GM18505 (cell line): Measurements from ENCODE around the gene ART5.
"Not testable (repeated sequence)": the region's sequence is repeated elsewhere in the genome, so short reads cannot be mapped to it uniquely, and the experiment has no call there.

ENCODE experiments used
- ATAC-seq: cut with Tn5 transposase; IDR thresholded peaks from one replicate; pipeline ENCODE4 v1.9.1; 2021; ENCODE audit not compliant: unreplicated experiment
- POLR2A ChIP-seq: IDR thresholded peaks from 4 replicates; pipeline ENCODE4 v1.6.1; 2011; ENCODE audit warnings: borderline replicate concordance; ENCODE audit not compliant: insufficient read depth, insufficient read length; ENCODE audit errors: extremely low read depth

The ART5 gene

DNA sequence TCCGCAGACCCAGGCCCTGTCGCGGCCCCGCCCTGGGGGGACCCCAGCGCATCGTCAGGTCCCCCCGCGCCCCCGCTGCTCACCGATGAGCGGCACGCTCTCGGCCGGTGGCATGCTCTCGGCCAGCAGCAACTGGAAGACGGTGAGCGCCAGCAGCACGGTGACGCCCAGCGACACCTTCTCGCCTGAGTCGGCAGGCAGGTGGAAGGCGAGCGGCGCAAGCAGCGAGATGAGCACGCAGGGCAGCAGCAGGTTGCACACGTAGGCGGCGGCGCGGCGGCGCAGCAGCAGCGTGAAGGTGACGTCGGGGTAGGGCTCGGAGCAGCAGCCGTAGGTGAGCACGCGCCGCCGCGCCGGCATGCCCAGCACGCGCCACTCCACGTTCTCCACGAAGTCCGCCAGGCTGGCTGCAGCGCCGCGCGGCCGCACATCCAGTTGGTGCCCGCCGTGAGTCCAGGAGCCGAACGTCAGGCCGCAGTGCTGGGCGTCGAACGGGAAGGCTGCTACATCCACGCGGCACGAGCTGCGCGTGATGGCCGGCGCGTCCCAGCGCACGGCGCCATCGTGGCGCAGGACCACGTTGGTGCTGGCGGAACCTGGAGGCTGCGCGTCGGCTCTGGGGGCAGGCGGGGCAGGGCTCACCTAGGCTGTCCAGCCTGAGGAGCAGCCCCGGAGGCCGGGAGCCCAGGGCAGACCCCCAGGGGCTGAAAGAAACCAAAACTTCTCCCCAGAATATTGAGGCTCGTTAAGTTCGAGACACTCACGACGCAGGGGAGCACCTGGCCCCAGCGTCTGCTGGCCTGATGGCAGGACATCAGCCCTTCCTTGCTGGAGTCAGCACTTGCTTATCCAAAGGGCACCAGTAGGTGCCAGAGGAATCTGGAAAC lies 25.6 kb upstream of the ART5 start:
- no peak for TF ChIP-seq POLR2A
- no peak for ATAC-seq

DNA sequence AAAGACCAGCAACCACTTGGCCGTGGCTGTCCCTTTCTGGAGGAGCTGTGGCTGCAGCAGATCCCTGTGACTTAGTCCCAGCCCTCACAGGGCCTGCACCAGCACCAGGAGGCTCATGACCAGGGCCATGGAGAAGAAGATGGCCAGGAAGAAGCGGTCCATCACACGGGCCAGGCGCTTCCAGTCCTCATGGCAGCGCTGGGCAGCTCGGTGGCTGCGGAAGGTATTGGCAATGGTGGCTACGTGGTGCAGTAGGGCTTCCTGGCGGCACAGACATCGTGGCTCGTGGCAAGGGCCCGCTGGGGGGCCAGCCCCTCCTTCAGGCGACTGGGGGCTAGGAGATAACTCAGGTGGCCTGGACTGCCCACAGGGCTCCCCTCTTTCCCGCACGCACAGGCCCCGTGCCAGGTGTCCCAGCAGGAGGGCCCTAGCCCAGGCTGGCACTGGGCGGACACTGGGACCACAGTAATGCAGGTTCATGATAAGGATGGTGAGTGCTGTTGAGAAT lies 24.3 kb upstream of the ART5 start:
- TF ChIP-seq POLR2A, result no peak

GRCh38 chr11:3665336-3666022 lies 23.7 kb upstream of the ART5 start:
- no peak for ATAC-seq
- TF ChIP-seq POLR2A, result no peak

More for the DNA sequence above, 24.3 kb upstream of the ART5 start:
- no peak for ATAC-seq

DNA sequence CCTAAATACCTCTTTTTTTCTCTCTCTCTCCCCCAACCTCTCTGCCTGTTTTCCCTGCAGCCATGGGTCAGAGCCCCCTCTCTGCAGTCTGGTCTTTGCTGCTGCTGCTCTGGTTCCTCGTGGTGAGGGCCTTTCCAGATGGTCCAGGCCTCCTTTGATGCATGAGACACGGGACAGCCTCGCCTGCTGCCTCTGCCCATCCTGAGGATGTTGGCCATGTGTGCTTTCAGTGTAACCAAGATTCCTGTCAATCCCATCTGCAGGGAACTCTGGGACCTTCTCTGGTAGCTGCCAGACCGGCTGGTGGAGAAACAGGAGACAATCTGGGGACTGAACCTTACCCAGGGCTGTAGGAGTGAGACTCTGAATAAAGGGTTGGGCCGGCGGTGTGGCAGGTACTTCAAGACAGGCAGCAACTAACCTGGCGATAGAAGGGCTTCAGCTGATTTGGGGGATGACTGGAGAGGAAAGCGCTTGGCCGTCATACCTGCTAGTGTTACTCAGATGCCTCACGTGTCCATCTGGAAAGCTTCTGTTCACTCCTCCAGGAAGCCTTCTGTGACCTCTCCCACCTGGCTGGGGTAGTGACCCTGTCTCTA lies 22.3 kb upstream of the ART5 start:
- ATAC-seq, result no peak
- no peak for TF ChIP-seq POLR2A

- no peak for TF ChIP-seq POLR2A
- no peak for ATAC-seq
Observed at GRCh38 chr11:3662856-3663255, 21.1 kb upstream of the ART5 start.

DNA sequence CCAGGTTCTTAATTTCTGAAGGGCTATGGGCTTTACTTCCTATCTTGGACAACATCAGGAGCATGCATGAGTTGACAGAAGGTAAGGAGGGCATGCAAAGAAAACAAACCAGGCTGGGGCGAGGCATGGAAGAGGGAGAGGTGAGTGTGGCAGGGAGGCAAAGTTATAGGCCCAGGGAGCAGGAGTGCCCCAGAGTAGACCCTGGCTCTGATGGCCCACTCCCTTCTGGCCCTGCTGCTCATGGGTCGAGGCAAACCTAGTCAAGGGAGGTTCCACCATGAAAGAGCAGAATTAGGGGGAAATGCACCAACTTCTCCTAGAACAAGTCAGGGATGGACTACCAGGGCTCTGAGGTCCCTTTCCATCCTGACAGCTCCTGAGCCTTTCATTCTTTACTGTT lies 19.2 kb upstream of the ART5 start:
- no peak for ATAC-seq
- TF ChIP-seq POLR2A, result no peak

- ATAC-seq, result no peak
- TF ChIP-seq POLR2A, result no peak
Observed at GRCh38 chr11:3659595-3660515, 18.1 kb upstream of the ART5 start.

GRCh38 chr11:3658252-3658651 lies 16.5 kb upstream of the ART5 start:
- TF ChIP-seq POLR2A, result no peak
- ATAC-seq, result no peak

DNA sequence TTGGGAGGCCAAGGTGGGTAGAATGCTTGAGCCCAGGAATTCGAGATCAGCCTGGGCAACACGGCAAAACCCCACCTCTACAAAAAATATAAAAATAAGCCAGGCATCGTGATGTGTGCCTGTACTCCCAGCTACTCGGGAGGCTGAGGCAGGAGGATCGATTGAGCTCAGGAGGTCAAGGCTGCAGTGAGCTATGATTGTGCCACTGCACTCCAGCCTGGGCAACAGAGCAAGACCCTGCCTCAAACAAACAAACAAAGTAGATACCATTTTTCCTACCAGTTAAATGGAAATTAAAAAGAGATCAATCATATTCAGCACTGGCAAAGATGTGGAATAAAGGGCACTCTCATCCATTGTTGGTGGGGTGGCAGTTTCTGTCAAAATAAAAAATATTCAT lies 15.5 kb upstream of the ART5 start:
- ATAC-seq, result not testable (repeated sequence)

- no peak for TF ChIP-seq POLR2A
- ATAC-seq, result no peak
Observed at GRCh38 chr11:3655547-3655946, 13.8 kb upstream of the ART5 start.

- not testable (repeated sequence) for ATAC-seq
Observed at GRCh38 chr11:3652514-3652913, 10.7 kb upstream of the ART5 start.

DNA sequence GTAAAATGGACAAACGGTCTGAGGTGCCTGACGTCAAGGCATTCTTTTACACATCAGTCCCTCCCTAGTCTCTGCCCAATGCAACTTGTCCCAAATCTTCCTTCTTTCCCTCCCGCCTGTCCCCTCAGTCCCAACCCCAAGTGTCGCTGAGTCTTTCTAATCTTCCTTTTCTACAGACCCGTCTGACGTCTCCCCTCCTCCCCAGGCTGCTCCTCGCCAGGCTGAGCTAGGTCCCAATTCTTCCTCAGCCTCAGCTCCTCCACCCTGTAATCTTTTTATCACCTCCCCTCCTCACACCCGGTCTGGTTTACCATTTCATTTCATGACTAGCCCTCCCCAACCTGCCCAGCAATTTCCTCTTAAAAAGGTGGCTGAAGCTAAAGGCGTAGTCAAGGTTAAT lies 7.6 kb upstream of the ART5 start:
- ATAC-seq, result not testable (repeated sequence)

GRCh38 chr11:3648843-3649242 lies 7.1 kb upstream of the ART5 start:
- ATAC-seq, result not testable (repeated sequence)
